K562 (cell line): Measurements from ENCODE around the gene BST1. TPM values are rescaled to one million over a fixed set of nuclear protein-coding genes. Genes with fewer than 3 reads are reported as not detected.

Experiments
- ARID4B ChIP-seq: sonication (generic); formaldehyde crosslinking; IDR thresholded peaks from 2 replicates; pipeline ENCODE4 v1.8.0; 2022; ENCODE audit warnings: mild to moderate bottlenecking, missing genetic modification reagents
- ATF3 ChIP-seq, 2 experiments: fragments of 450-650 bp in 1 of 2; sonication (generic) in 1 of 2; formaldehyde crosslinking in 1 of 2; IDR thresholded peaks in 1 of 2; conservative IDR thresholded peaks in 1 of 2; 2 replicates each; pipeline versions ENCODE4 v1.6.1 to v1.8.1; 2016 to 2023; ENCODE audit warnings: mild to moderate bottlenecking in 2 of 2, moderate library complexity in 2 of 2, inconsistent platforms in 1 of 2, missing genetic modification reagents in 1 of 2
- DACH1 ChIP-seq: fragments of 450-650 bp; IDR thresholded peaks from 2 replicates; pipeline ENCODE4 v1.6.1; 2018; ENCODE audit not compliant: partially characterized antibody
- MECOM ChIP-seq: fragments of 250-450 bp; sonication (Bioruptor Pico); IDR thresholded peaks from 2 replicates; pipeline ENCODE4 v1.8.0; 2022; ENCODE audit warnings: inconsistent platforms
- SAFB2 ChIP-seq: fragments of 200-400 bp; formaldehyde crosslinking; IDR thresholded peaks from 2 replicates; pipeline ENCODE4 v1.6.1; 2018; ENCODE audit warnings: borderline replicate concordance, low read length, low read depth, moderate library complexity; ENCODE audit not compliant: severe bottlenecking
- polyA plus RNA-seq, 8 experiments: library from polyadenylated mRNA; depleted of rRNA in 4 of 8; stranded (reverse) in 5 of 8; unstranded in 3 of 8; fragments of >200 nt; fragmentation: Nextera tagmentation in 2 of 8; fragmentation: Illumina TruSeq in 1 of 8; extraction: Ambion mirVana in 2 of 8; extraction: Trizol in 1 of 8; gene quantifications; 2 replicates each; pipeline versions ENCODE4 v1.2.1 to v1.2.3, GENCODE V29; 2011 to 2014; ENCODE audit warnings: inconsistent platforms in 1 of 8, missing spikeins in 1 of 8
- total RNA-seq, 7 experiments: library from RNA; depleted of rRNA in 6 of 7; stranded (reverse); fragments of >200 nt in 6 of 7; fragmentation: Illumina TruSeq in 2 of 7; extraction: Trizol in 2 of 7; gene quantifications; 2 replicates each; pipeline versions ENCODE4 v1.2.1 to v1.2.3, GENCODE V29; 2011 to 2021; ENCODE audit warnings: low replicate concordance in 1 of 7
- TF ChIP-seq, protein P1 (sequence below): fragments of 450-650 bp; IDR thresholded peaks from 2 replicates; pipeline ENCODE4 v1.6.1; 2016; ENCODE audit warnings: borderline replicate concordance
- TF ChIP-seq, protein P2 (sequence below): fragments of 250-450 bp; sonication (Bioruptor Pico); IDR thresholded peaks from 2 replicates; pipeline ENCODE4 v1.4.0; 2020; ENCODE audit warnings: mild to moderate bottlenecking, moderate library complexity

BST1 gene
- total and polyA plus RNA-seq, 9 of the 15 experiments (the other 6 are each of a cell fraction or from before 2014, with no cell fraction given), result 0.04 to 0.38 (median 0.07) TPM; not detected in 6

DNA sequence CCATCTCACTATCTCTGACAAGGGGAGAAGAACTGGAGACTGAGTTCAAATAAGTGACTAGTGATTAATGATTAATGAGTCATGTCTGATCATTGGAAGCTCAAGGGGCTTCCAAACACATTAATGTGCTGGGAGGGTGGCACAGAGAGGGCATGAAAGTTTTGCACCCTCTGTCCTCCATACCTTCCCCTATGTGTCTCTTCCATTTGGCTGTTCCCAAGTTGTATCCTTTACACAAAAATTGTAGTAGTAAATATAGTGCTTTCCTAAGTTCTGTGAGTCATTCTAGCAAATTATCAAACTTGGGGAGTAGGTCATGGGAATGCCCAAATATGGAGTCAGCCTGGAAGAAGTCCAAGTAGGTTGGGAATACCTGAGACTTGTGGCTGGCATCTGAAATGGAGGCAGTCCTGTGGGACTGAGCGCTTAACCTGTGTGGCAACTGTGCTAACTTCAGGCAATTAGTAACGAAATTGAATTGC is 25.3 kb upstream of the BST1 start (continued):
- TF ChIP-seq, protein P1, sequence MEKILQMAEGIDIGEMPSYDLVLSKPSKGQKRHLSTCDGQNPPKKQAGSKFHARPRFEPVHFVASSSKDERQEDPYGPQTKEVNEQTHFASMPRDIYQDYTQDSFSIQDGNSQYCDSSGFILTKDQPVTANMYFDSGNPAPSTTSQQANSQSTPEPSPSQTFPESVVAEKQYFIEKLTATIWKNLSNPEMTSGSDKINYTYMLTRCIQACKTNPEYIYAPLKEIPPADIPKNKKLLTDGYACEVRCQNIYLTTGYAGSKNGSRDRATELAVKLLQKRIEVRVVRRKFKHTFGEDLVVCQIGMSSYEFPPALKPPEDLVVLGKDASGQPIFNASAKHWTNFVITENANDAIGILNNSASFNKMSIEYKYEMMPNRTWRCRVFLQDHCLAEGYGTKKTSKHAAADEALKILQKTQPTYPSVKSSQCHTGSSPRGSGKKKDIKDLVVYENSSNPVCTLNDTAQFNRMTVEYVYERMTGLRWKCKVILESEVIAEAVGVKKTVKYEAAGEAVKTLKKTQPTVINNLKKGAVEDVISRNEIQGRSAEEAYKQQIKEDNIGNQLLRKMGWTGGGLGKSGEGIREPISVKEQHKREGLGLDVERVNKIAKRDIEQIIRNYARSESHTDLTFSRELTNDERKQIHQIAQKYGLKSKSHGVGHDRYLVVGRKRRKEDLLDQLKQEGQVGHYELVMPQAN, result no peak
- TF ChIP-seq, protein P2, sequence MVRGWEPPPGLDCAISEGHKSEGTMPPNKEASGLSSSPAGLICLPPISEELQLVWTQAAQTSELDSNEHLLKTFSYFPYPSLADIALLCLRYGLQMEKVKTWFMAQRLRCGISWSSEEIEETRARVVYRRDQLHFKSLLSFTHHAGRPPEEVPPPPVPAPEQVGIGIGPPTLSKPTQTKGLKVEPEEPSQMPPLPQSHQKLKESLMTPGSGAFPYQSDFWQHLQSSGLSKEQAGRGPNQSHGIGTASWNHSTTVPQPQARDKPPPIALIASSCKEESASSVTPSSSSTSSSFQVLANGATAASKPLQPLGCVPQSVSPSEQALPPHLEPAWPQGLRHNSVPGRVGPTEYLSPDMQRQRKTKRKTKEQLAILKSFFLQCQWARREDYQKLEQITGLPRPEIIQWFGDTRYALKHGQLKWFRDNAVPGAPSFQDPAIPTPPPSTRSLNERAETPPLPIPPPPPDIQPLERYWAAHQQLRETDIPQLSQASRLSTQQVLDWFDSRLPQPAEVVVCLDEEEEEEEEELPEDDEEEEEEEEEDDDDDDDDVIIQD (CRISPR knock-in tag), result no peak
- TF ChIP-seq ARID4B (CRISPR knock-in tag) (no peak), MECOM (CRISPR knock-in tag) (peak; percentile 34; the same call in 1 of the 2 replicates), DACH1 (peak; percentile 74), ATF3 (IDR thresholded peaks at IDR 0.05) (peak; percentile 76), ATF3 (CRISPR knock-in tag; conservative IDR thresholded peaks at IDR 0.05) (no peak), SAFB2 (no peak)
